ENCODE measurements around the gene HTRA1.

GRCh38 chr10:122510736-122511135 lies 49.4 kb downstream of the HTRA1 start:
- TF ChIP-seq, protein P1, sequence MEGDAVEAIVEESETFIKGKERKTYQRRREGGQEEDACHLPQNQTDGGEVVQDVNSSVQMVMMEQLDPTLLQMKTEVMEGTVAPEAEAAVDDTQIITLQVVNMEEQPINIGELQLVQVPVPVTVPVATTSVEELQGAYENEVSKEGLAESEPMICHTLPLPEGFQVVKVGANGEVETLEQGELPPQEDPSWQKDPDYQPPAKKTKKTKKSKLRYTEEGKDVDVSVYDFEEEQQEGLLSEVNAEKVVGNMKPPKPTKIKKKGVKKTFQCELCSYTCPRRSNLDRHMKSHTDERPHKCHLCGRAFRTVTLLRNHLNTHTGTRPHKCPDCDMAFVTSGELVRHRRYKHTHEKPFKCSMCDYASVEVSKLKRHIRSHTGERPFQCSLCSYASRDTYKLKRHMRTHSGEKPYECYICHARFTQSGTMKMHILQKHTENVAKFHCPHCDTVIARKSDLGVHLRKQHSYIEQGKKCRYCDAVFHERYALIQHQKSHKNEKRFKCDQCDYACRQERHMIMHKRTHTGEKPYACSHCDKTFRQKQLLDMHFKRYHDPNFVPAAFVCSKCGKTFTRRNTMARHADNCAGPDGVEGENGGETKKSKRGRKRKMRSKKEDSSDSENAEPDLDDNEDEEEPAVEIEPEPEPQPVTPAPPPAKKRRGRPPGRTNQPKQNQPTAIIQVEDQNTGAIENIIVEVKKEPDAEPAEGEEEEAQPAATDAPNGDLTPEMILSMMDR (IDR thresholded peaks at IDR 0.05), result no peak
- no peak for TF ChIP-seq POLR2A (IDR thresholded peaks at IDR 0.05)

Measured in lower leg skin (tissue), 3 donors.